NB4 (cell line): ENCODE measurements around the gene ZNF417.

Experiments used
- MAX ChIP-seq: IDR thresholded peaks from 2 replicates; pipeline ENCODE4 v1.6.1; 2011; ENCODE audit warnings: low read depth, low read length
- MYC ChIP-seq: IDR thresholded peaks from 2 replicates; pipeline ENCODE4 v1.6.1; 2011; ENCODE audit warnings: low read depth, low read length
- POLR2A ChIP-seq: IDR thresholded peaks from 2 replicates; pipeline ENCODE4 v1.6.1; 2011; ENCODE audit warnings: mild to moderate bottlenecking; ENCODE audit not compliant: insufficient read length; ENCODE audit errors: extremely low read depth
- TF ChIP-seq, protein P1 (sequence below): IDR thresholded peaks from one replicate; pipeline ENCODE4 v1.5.1; 2012; ENCODE audit warnings: low read depth, low read length

GRCh38 chr19:57961785-57962184 lies 45.4 kb upstream of the ZNF417 start:
- TF ChIP-seq, protein P1, sequence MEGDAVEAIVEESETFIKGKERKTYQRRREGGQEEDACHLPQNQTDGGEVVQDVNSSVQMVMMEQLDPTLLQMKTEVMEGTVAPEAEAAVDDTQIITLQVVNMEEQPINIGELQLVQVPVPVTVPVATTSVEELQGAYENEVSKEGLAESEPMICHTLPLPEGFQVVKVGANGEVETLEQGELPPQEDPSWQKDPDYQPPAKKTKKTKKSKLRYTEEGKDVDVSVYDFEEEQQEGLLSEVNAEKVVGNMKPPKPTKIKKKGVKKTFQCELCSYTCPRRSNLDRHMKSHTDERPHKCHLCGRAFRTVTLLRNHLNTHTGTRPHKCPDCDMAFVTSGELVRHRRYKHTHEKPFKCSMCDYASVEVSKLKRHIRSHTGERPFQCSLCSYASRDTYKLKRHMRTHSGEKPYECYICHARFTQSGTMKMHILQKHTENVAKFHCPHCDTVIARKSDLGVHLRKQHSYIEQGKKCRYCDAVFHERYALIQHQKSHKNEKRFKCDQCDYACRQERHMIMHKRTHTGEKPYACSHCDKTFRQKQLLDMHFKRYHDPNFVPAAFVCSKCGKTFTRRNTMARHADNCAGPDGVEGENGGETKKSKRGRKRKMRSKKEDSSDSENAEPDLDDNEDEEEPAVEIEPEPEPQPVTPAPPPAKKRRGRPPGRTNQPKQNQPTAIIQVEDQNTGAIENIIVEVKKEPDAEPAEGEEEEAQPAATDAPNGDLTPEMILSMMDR: no peak
- no peak for TF ChIP-seq POLR2A
- TF ChIP-seq MAX: no peak
- TF ChIP-seq MYC: no peak
